ENCODE data around the gene SHROOM3. TPM values are rescaled to one million over a fixed set of nuclear protein-coding genes. Genes with fewer than 3 reads are reported as not detected.

The SHROOM3 gene
- total and polyA plus RNA-seq, 2 donors (not counting 1 experiment from before 2014, with no cell fraction given): 0.91 to 1.5 TPM

GRCh38 chr4:76447393-76447851 lies 12.4 kb downstream of the SHROOM3 start:
- no peaks in the 10 kb centered on the region for H4K20me1 ChIP-seq (ENCODE audit: control insufficient read depth, insufficient read depth, low read length, poor library complexity, severe bottlenecking)
- H3K4me3 ChIP-seq (ENCODE audit: control extremely low read depth in 1 of 5, extremely low read depth in 1 of 5, insufficient read depth in 1 of 5, low read depth in 2 of 5, low read length in 4 of 5): no peak overlapping the region
- POLR2A ChIA-PET: no interaction called here
- H3K9me3 Mint-ChIP-seq (ENCODE audit: insufficient read depth): no peaks in the 10 kb centered on the region
- H3K9me3 ChIP-seq (ENCODE audit: control extremely low read depth in 1 of 3, control insufficient read depth in 2 of 3, insufficient read depth in 1 of 3, low read length in 2 of 3): no peaks in the 10 kb centered on the region
- no peaks in the 10 kb centered on the region for H3K4me1 ChIP-seq (ENCODE audit: control insufficient read depth in 2 of 2, insufficient read depth in 2 of 2, low read length in 2 of 2)
- no peaks in the 10 kb centered on the region for H3K79me2 ChIP-seq (ENCODE audit: control insufficient read depth, insufficient read depth, low read length)
- TF ChIP-seq CTCF (IDR thresholded peaks at IDR 0.05) (no peak), EZH2 (IDR thresholded peaks at IDR 0.05; ENCODE audit: borderline replicate concordance, insufficient read depth, low read depth, low read length, poor library complexity, severe bottlenecking) (no peak)
- H3K27me3 Mint-ChIP-seq: no peaks in the 10 kb centered on the region
- CTCF ChIA-PET: interaction anchor here (1.2 kb wide), 1 partner anchor 15 kb away, joined by 4 read pairs; no protein-coding TSS in a partner anchor
- H3K4me2 ChIP-seq (replicated peaks; ENCODE audit: low read depth, low read length, poor library complexity, severe bottlenecking): no peak overlapping the region
- no peak overlapping the region for H3K27ac Mint-ChIP-seq
- no peaks in the 10 kb centered on the region for H3K4me1 Mint-ChIP-seq
- DNase-seq (no peak), ATAC-seq (ENCODE audit: low read depth) (no peak)
- WGBS (ENCODE audit: insufficient coverage): no CpG with 5 or more reads among the region's 1 CpG
- H3K36me3 ChIP-seq (replicated peaks in 1 of 2; ENCODE audit: control extremely low read depth in 1 of 2, control insufficient read depth in 1 of 2, extremely low read depth in 1 of 2, insufficient read depth in 2 of 2, low read length in 1 of 2): no peaks in the 10 kb centered on the region
- no peak overlapping the region for H2AFZ ChIP-seq (ENCODE audit: insufficient read depth, low read depth, low read length, poor library complexity, severe bottlenecking)
- H3K4me3 Mint-ChIP-seq: no peak overlapping the region
- H3K27ac ChIP-seq (ENCODE audit: low read length in 2 of 2): no peak overlapping the region
- no peak overlapping the region for H3K9ac ChIP-seq (ENCODE audit: low read length)
- intact Hi-C loops (cut with micrococcal nuclease): no loop called here
- H3K27me3 ChIP-seq (replicated peaks in 1 of 4; ENCODE audit: control extremely low read depth in 1 of 4, control insufficient read depth in 3 of 4, insufficient read depth in 4 of 4, low read length in 3 of 4): peaks cover 0 to 3% (median 0%) of the 10 kb centered on the region in 4 experiments

GRCh38 chr4:76448211-76448610 lies 13.2 kb downstream of the SHROOM3 start:
- CTCF ChIA-PET: interaction anchor here (1.2 kb wide), 1 partner anchor 16 kb away, joined by 4 read pairs; no protein-coding TSS in a partner anchor
- H4K20me1 ChIP-seq (ENCODE audit: control insufficient read depth, insufficient read depth, low read length, poor library complexity, severe bottlenecking): no peaks in the 10 kb centered on the region
- H3K79me2 ChIP-seq (ENCODE audit: control insufficient read depth, insufficient read depth, low read length): no peaks in the 10 kb centered on the region
- TF ChIP-seq EZH2 (IDR thresholded peaks at IDR 0.05; ENCODE audit: borderline replicate concordance, insufficient read depth, low read depth, low read length, poor library complexity, severe bottlenecking) (no peak), CTCF (IDR thresholded peaks at IDR 0.05) (no peak)
- POLR2A ChIA-PET: no interaction called here
- H2AFZ ChIP-seq (ENCODE audit: insufficient read depth, low read depth, low read length, poor library complexity, severe bottlenecking): no peak overlapping the region
- no peaks in the 10 kb centered on the region for H3K4me1 ChIP-seq (ENCODE audit: control insufficient read depth in 2 of 2, insufficient read depth in 2 of 2, low read length in 2 of 2)
- H3K9ac ChIP-seq (ENCODE audit: low read length): no peak overlapping the region
- H3K4me3 ChIP-seq (ENCODE audit: control extremely low read depth in 1 of 5, extremely low read depth in 1 of 5, insufficient read depth in 1 of 5, low read depth in 2 of 5, low read length in 4 of 5): no peak overlapping the region
- no peaks in the 10 kb centered on the region for H3K27me3 Mint-ChIP-seq
- WGBS (ENCODE audit: insufficient coverage): 91% methylated on average over 3 of the region's 3 CpGs
- no peak for ATAC-seq (ENCODE audit: low read depth)
- no peaks in the 10 kb centered on the region for H3K4me1 Mint-ChIP-seq
- H3K9me3 ChIP-seq (ENCODE audit: control extremely low read depth in 1 of 3, control insufficient read depth in 2 of 3, insufficient read depth in 1 of 3, low read length in 2 of 3): no peaks in the 10 kb centered on the region
- no peak overlapping the region for H3K4me2 ChIP-seq (replicated peaks; ENCODE audit: low read depth, low read length, poor library complexity, severe bottlenecking)
- intact Hi-C loops (cut with micrococcal nuclease): no loop called here
- no peak overlapping the region for H3K27ac Mint-ChIP-seq
- no peak overlapping the region for H3K4me3 Mint-ChIP-seq
- no peak for DNase-seq
- peaks cover 0 to 3% (median 0%) of the 10 kb centered on the region in 4 experiments for H3K27me3 ChIP-seq (replicated peaks in 1 of 4; ENCODE audit: control extremely low read depth in 1 of 4, control insufficient read depth in 3 of 4, insufficient read depth in 4 of 4, low read length in 3 of 4)
- H3K9me3 Mint-ChIP-seq (ENCODE audit: insufficient read depth): no peaks in the 10 kb centered on the region
- no peak overlapping the region for H3K27ac ChIP-seq (ENCODE audit: low read length in 2 of 2)
- H3K36me3 ChIP-seq (replicated peaks in 1 of 2; ENCODE audit: control extremely low read depth in 1 of 2, control insufficient read depth in 1 of 2, extremely low read depth in 1 of 2, insufficient read depth in 2 of 2, low read length in 1 of 2): no peaks in the 10 kb centered on the region
